BJ (cell line): ENCODE results near the gene KCTD3. TPM values are rescaled to one million over a fixed set of nuclear protein-coding genes. Genes with fewer than 3 reads are reported as not detected.

ENCODE experiments used
- CTCF ChIA-PET: fragments of 350-600 bp; formaldehyde crosslinking; extraction: SDS; loops from one replicate; lab custom pipeline; 2021; ENCODE audit warnings: antibody characterized with exemption, inconsistent platforms; lab: Yijun Ruan, JAX
- POLR2A ChIA-PET: fragments of 300-600 bp; sonication (Branson Sonifier 250); formaldehyde crosslinking; extraction: SDS; loops from one replicate; lab custom pipeline; 2021; ENCODE audit warnings: antibody characterized with exemption; lab: Charles Lee
- DNase-seq: peaks from one replicate; pipeline ENCODE4 v3.0.0-alpha.2; 2011; ENCODE audit warnings: low read depth
- H3K27me3 ChIP-seq: 2 replicates; pipeline ENCODE4 v1.6.0; 2011; ENCODE audit warnings: low read length; ENCODE audit not compliant: control insufficient read depth, insufficient read depth
- H3K36me3 ChIP-seq: 2 replicates; pipeline ENCODE4 v1.5.1; 2011; ENCODE audit warnings: low read length; ENCODE audit not compliant: control insufficient read depth, insufficient read depth
- H3K4me3 ChIP-seq: 2 replicates; pipeline ENCODE4 v1.5.1; 2011; ENCODE audit warnings: low read depth, mild to moderate bottlenecking, control low read depth, low read length
- CTCF ChIP-seq: IDR thresholded peaks from 2 replicates; pipeline ENCODE4 v1.5.1; 2011; ENCODE audit warnings: low read depth, mild to moderate bottlenecking, control low read depth, inconsistent platforms, low read length, moderate library complexity; ENCODE audit not compliant: insufficient read depth
- polyA minus RNA-seq: library from RNA; depleted of rRNA, polyadenylated mRNA; stranded (reverse); fragments of >200 nt; gene quantifications from 2 replicates; pipeline ENCODE4 v1.2.3, GENCODE V29; 2011; rRNA and poly(A)+ RNA removed
- polyA plus RNA-seq: library from polyadenylated mRNA; depleted of rRNA; stranded (reverse); fragments of >200 nt; gene quantifications from 2 replicates; pipeline ENCODE4 v1.2.3, GENCODE V29; 2011; rRNA removed

The KCTD3 gene
- polyA plus RNA-seq = 31.7 and 56.1 TPM in 2 replicates
- 40.9 and 42.9 TPM in 2 replicates for polyA minus RNA-seq

GRCh38 chr1:215566556-215567490 lies at the start of gene KCTD3:
TSS of gene KCTD3 (plus strand) at chr1:215567304. CDS start at chr1:215567686, 382 bp downstream.
- ChIA-PET POLR2A (interaction anchor here (0.6 kb wide), 1 partner anchor 914 kb away, joined by 3 read pairs; no protein-coding TSS in a partner anchor), CTCF (interaction anchor here (1.3 kb wide), 1 partner anchor 38 kb away, joined by 3 read pairs; no protein-coding TSS in a partner anchor)
- Histone ChIP-seq H3K27me3 (no peaks in the 10 kb centered on the region), H3K4me3 (peak within 1 kb of the TSS; percentile 82), H3K36me3 (no peaks in the 10 kb centered on the region)
- no peak for TF ChIP-seq CTCF
- DNase-seq = peak; percentile 19

GRCh38 chr1:215517441-215517891 lies 49.6 kb upstream of the KCTD3 start:
- POLR2A ChIA-PET = no interaction called here
- CTCF ChIA-PET = interaction anchor here (0.9 to 2.5 kb wide), 3 partner anchors 9 to 882 kb away, joined by 4 to 11 read pairs (median 6); no protein-coding TSS in a partner anchor
- Histone ChIP-seq H3K4me3 (no peak overlapping the region), H3K27me3 (no peaks in the 10 kb centered on the region), H3K36me3 (no peaks in the 10 kb centered on the region)
- TF ChIP-seq CTCF = peak; percentile 36
- DNase-seq = no peak

DNA sequence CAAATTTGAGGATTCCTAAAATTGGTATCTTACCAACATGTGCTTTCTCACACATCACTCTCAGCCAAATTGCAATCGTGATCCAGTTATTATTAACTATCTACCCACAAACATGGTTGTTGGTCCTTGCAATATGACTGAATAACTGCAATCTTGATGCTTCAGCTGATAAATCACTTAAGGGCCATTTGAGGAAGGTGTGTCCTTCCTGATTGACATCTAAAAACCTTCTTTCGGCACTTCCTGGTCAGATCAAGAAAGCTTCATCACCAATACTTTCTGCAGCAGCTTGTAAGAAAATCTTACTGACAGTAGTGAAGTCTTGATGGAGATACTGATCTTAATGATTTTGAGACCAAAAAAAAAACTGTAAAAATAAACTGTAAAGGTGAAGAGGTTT lies 48.5 kb upstream of the KCTD3 start:
- no peak for DNase-seq
- Histone ChIP-seq H3K36me3 (no peaks in the 10 kb centered on the region), H3K4me3 (no peak overlapping the region), H3K27me3 (no peaks in the 10 kb centered on the region)
- no peak for TF ChIP-seq CTCF
- POLR2A ChIA-PET = no interaction called here
- CTCF ChIA-PET = interaction anchor here (2.1 to 2.5 kb wide), 2 partner anchors 8 to 858 kb away, joined by 6 to 11 read pairs; no protein-coding TSS in a partner anchor

DNA sequence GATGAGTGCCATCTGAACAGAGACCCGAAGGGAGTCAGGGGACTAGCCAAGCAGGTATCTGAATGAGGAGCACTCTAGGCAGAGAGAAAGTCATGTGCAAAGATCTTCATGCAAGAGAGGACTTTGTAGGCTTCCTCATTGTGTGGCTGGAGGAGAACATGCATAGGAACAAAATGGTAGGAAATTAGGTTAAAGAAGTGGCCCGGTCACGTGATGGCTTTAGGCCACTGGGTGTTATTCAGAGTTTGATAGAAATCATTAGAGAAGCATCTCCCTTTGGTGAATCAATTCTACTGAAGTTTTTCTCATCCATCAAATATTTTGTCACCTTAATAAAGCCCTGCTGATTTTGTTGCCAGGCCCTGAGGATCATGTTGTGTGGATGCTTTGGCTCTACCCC lies 45.8 kb upstream of the KCTD3 start:
- ChIA-PET POLR2A (no interaction called here), CTCF (interaction anchor here (0.6 to 1.3 kb wide), 2 partner anchors 861 to 882 kb away, joined by 3 read pairs; no protein-coding TSS in a partner anchor)
- Histone ChIP-seq H3K4me3 (no peak overlapping the region), H3K36me3 (no peaks in the 10 kb centered on the region), H3K27me3 (no peaks in the 10 kb centered on the region)
- DNase-seq = no peak
- TF ChIP-seq CTCF = no peak
